Activated T-cell treated with anti-CD3 and anti-CD28 coated beads, Interleukin-2, amount 50 U/mL, for 1 hour (primary cell): ENCODE data around the gene CIRBP.

Source experiments
- DNase-seq: peaks from one replicate; pipeline ENCODE4 v3.0.0-alpha.2; 2020

CIRBP gene

DNA sequence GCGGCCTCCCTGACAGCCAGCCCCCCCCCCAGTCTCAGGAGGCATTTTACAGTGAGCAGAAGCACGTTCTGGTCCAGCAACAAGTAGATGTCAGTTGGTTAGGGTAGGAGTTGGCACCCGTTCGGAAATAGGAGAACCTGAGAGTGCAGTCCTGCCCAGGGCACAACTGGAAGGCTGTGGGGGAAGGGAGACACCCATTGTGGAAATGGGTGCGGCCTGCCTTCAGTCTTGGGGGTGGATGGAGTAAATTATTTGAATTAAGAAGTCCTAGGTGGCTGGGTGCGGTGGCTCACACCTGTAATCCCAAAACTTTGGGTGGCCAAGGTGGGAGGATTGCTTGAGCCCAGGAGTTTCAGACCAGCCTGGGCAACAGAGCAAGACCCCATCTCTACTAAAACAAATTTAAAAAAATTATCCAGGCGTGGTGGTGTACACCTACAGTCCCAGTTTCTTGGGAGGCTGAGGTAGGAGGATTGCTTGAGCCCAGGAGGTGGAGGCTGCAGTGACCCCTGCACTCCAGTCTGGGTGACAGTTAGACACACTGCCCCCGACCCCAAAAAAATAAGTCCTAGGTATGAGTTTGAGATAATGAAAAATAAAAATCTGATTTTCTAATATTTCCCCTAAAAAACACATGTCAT lies 1.2 kb downstream of the CIRBP start:
- DNase-seq: no peak

DNA sequence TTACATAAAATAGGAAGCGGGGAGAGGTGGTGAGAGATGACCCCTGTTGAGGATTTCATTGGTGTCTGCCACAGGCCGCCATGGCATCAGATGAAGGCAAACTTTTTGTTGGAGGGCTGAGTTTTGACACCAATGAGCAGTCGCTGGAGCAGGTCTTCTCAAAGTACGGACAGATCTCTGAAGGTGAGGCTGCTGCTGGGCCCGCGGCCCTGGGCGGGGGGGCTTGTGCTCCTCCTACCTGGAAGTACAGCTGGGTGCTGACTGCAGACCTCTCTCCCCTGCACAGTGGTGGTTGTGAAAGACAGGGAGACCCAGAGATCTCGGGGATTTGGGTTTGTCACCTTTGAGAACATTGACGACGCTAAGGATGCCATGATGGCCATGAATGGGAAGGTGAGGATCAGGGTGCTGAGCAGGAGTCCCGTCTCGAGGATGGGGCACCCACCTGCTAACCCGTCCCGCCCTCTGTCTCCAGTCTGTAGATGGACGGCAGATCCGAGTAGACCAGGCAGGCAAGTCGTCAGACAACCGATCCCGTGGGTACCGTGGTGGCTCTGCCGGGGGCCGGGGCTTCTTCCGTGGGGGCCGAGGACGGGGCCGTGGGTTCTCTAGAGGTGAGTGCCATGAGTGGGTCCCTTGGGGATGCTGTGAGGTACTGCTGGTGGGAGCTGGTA lies 1.9 kb downstream of the CIRBP start:
- no peak for DNase-seq

DNA sequence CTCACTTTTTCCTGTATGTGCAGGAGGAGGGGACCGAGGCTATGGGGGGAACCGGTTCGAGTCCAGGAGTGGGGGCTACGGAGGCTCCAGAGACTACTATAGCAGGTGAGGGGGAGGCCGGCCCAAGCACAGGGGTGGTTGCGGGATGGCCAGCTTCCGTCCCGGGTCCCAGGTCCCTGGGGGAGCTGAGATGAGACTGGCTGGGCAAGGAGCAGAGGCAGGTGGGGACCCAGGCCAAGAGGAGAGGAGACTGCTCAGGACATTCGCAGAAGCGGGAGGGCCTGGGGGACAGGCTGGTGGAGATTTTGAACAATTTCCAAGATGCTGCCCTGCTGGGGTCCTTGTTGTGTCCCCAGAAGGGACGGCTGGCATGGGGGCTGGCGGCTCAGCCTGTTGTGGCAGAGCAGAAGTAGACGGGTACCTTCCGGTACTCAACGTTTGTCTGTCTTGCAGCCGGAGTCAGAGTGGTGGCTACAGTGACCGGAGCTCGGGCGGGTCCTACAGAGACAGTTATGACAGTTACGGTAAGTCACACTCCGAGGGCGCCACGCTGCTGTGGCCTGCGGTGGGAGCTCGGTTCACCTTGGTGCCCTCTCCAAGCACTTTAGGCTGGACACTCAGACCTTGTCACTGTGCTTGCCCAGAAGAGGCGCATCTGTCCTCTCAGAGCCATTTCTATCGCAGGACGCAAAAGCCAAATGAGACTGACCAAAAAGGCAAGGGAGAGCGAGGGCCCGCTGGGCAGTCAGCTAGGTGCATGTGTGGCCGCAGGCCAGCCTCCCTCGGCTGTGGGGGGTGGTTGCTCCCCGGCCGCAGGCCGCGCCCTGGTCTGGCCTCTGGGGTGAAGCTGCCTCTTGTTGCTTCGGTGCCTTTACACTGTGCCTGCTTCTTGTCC lies 2.6 kb downstream of the CIRBP start:
- no peak for DNase-seq

DNA sequence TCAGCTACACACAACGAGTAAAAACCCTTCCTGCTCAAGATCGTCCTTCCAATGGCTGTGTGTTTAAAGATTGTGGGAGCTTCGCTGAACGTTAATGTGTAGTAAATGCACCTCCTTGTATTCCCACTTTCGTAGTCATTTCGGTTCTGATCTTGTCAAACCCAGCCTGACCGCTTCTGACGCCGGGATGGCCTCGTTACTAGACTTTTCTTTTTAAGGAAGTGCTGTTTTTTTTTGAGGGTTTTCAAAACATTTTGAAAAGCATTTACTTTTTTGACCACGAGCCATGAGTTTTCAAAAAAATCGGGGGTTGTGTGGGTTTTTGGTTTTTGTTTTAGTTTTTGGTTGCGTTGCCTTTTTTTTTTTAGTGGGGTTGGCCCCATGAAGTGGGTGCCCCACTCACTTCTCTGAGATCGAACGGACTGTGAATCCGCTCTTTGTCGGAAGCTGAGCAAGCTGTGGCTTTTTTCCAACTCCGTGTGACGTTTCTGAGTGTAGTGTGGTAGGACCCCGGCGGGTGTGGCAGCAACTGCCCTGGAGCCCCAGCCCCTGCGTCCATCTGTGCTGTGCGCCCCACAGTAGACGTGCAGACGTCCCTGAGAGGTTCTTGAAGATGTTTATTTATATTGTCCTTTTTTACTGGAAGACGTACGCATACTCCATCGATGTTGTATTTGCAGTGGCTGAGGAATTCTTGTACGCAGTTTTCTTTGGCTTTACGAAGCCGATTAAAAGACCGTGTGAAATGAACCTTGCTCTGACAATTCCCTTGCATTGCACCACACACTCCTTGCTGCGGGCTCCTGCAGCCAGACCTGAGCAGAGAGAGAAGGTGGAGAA lies 3.5 kb downstream of the CIRBP start:
- DNase-seq: no peak

DNA sequence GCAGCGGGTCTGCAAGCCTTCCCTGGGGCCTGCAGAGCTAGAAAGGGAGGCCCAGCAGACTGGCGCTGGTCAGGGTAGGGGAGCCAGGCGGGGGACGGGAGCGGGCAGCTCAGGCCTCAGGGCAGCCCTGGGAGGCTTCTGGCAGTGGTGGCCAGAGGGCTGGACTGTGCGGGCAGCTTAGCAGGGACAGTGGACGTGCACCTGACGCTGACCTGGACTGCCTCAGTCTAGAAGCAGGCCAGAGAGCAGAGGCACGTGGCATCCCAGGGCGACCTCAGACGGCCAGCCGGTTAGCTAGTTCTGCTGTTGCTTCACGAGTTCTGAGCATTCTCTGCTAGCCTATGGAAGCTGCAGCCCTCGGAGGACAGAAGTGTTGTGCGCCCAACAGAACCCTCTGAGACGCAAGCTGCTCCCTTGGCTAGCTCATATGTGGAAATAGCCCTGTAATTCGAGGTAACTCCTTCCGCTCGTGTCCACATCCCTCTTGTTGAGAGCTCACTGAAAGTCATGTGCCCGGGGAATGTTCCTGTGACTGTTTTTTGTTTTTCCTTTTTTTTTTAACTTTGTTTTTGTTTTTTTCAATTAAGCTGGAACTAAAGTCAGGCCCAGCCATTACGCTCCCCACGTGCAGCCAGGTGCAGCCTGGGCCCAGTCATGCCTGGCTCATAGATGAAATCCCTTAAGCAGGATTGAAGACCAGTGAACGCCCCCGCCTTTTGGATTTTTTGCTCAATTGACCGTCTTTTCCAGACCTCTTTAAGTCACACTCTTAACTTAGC lies 4.3 kb downstream of the CIRBP start:
- DNase-seq: no peak

DNA sequence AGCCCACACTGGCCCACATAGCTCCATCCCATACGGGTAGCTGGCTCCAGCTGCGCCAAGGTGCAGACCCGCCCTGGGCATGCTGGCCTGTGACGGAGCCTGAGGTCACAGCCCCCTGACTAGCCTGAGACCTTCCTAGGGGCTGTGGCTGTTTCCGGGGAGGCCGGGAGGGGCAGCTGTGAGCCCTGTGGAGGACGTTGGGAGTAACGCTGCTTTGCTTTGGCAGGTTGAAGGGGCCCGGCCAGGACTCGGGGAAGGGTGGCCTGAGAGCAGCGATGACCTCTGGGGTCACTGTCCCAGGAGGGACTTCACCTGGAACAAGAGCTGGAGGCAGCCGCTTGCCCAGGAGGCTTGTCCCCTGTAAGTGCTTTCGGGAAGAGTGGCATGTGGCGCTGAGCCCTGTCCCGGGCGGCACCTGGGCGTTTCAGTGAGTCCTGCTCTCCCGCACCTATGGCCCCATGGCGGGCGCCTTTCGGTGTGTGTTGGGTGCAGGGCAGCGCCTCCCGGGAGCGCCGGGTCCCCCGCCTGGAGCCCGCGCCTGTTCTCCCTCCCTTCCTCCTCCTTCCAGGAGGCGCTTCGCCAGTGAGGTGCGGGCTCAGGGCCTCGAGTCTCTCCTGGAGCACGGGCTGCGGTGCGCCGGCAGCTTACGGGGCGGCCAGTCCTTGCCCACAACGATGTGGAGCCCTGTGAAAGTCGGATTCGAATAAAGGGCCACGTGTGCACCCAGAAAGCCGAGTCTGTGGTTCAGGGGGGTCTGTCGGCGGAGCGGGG lies 5.1 kb downstream of the CIRBP start:
- DNase-seq: no peak

DNA sequence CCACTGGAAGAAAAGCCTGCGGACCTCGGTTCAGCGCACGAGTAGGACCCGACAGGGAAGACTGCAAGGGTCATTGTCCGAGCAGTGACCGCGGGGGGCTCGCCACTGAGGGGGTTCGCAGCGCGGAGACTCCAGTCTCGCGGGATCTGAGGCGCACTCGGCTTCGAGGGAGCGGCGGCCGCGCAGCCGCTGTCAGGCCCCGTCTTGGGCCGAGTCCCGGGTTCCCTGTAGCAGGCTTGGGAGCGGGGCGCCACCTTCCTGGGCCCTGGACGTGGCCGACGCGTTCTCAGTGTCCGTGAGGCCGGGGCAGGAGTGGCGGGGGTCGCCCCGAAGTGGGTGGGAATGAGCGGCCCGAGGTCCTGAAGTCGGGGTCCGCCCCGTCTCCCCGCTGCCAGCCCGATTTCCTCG lies 5.7 kb downstream of the CIRBP start:
- no peak for DNase-seq

DNA sequence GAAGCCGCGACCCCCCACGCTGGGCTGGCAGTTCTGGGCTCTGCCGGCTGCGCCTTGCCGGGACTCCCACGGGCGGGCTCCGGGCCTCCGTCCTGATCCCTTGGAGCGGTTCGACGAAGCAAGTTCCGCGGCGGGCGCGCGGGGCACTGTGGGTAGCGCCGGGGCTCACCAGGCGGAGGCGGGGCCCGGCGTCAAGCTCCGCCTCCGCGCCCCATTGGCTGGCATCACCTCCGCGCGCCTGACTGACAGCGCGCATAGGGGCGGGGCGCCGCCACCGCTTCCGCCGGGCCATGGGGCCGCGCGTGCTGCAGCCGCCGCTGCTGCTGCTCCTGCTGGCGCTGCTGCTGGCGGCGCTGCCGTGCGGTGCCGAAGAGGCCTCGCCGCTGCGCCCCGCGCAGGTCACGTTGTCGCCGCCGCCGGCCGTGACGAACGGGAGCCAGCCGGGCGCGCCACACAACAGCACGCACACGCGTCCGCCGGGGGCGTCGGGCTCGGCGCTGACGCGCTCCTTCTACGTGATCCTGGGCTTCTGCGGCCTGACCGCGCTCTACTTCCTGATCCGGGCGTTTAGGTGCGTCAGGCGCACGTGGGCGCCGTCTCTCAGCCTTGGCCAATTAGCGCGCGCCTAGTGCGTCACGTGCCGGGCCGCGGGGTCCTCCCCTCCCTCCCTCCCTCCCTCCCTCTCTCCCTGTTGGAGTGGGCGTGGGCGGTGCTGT lies 6.3 kb downstream of the CIRBP start, which contains the start of gene FAM174C:
Gene FAM174C (plus strand): TSS at position 271 of the 716 bp plus-strand sequence. CDS start 20 bp downstream, at position 291.
- peak; percentile 94 for DNase-seq

DNA sequence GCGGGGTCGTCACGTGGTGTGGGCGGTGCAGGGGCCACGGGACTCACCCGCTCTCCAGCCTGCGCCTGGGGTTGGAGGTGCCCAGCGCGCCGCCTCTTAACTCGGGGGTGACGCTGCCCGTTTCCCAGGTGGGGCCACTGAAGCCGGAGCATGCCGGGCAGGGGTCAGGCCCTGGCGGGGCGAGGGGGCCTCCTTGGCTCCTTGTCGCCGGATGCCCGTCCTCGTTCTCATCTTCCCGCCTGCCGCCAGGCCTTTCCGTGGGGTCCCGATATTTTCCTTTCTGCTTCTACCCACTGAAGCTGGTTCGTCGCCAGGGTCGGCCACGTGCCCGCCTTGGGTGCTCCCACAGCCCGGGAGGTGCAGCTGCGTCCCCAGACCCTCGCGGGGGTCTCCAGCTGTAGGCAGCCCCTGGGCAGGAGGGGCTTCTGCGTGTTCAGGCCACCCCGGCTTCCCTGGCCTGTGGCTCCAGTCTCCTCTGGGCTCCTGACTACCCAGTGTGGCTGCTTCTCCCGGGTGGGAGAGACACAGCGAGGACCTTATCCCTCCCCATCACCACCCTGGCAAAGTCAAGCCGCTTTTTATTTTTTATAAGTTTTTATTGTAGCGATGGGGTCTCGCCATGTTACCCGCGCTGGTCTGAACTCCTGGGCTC lies 7.0 kb downstream of the CIRBP start:
- no peak for DNase-seq

DNA sequence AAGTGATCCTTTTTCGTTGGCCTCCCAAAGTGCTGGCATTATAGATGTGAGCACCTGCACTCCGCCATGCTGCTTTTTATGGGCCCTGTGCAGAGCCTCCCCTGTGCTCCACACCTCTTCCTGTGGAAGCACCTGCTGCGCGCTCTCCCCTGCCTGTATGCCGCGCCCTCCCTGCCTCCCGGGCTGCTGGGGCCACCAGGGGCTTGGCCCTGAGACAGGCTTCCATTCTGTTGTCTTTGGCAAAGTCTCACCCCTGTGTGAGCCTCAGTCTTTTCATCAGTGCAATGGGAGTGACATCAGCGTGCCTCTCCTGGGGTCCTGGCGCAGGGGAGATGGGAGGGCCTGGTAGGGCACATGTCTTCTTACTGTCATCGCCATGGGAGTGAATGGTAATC lies 7.5 kb downstream of the CIRBP start:
- DNase-seq: no peak

DNA sequence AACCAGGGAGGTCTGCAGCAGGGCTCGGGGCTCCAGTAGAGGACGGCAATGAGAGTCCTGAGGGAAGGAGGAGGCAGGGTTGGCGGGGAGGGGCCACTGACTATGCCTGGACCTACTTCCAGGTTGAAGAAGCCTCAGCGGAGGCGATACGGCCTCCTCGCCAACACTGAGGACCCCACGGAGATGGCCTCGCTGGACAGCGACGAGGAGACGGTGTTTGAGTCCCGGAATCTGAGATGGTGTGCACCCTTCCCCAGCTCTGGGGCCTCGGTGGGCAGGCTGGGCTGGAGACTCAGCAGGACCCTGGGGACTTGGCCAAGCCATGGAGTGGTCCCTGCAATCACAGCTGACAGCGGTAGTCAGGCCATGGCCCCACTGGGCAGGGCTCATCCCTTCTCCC lies 7.9 kb downstream of the CIRBP start:
- no peak for DNase-seq

DNA sequence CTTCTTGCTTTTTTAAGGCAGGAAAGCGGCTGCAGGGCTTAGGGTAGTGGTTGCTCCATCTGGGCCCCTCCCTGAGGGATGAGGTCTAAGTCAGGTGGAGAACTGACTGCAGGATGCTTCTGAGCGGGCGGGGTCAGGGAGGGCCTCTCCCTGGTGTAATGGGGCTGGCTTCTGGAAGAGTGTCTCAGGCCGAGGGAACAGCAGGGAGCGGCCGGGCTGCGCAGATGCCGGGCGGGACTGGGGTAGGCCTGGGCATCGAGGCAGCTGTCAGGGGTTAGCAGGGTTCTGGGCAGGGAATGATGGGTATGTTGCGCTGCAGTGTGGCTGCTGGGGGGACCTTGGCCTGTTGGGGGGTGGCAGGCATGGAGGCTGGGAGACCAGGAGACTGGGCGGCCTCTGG lies 8.9 kb downstream of the CIRBP start:
- DNase-seq: no peak

DNA sequence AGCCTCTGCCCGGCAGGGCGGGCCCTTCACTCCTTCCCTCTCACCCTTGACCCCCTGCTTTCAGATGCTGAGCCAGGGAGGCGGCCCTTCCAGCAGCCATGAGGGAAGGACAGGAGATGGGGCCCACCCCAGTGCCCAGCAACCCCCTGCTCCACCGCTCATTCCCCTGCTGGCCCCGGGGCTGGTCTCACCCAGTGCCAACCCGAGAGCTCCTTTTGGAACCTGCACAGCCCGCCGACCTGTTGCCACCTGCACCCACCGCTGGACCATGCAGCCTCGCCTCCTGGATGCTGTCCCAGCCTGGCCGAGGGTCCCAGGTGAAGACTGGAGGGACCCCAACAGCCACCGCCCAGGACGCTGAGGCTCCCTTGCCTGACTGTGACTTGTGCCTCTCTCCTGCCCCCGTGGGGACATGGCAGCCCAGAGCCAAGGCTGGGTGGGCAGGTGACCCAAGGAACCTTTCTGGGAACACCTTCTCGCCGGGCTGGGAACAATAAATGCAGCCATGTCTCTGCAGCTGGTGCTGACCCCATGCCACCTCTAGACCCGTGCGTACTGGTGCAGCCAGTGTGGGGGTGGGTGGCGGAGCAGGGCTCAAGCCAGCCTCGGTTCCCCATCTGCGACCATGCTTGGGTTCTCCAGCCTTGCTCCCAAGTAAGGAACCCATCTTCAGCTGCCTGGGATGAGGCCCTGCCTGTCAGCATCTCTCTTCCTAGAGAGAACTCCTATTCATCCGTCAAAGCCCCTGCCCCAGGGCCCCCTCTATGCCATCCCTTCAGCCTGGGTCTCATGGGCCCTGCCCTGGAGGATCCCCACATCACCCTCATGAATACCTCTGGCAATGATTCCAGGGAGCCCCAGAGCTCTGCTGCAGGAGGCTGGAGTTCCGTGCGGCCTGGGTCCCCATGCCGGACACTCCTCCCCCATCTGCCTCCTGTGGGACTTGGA lies 9.9 kb downstream of the CIRBP start:
- no peak for DNase-seq

DNA sequence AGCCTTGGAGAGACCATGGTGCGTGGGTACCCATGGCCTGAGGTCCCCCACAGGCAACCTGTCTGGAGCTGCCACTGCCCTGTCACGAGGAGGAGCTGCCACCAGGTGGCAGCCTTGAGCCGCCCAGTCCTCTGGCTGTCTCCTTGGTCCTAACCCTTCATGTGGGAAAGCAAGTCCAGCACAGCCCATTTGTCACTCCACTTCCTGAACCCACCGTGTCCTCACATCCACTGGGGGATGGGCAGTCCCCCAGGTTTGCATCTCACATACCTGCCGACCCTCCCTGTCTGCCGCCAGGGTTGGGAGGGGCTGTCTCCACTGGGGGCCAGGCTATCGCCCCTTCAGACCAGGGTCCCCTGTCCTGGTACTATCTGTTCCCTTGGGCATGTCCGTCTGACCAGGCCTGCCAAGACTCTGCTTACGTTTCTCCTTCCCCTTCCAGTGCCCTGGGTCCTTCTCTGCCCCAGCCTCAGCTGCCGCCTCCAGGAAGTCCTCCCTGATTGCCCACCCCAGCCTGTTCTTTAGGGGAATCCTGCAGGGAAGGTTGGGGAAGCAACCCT lies 10.7 kb downstream of the CIRBP start:
- peak; percentile 82 for DNase-seq

DNA sequence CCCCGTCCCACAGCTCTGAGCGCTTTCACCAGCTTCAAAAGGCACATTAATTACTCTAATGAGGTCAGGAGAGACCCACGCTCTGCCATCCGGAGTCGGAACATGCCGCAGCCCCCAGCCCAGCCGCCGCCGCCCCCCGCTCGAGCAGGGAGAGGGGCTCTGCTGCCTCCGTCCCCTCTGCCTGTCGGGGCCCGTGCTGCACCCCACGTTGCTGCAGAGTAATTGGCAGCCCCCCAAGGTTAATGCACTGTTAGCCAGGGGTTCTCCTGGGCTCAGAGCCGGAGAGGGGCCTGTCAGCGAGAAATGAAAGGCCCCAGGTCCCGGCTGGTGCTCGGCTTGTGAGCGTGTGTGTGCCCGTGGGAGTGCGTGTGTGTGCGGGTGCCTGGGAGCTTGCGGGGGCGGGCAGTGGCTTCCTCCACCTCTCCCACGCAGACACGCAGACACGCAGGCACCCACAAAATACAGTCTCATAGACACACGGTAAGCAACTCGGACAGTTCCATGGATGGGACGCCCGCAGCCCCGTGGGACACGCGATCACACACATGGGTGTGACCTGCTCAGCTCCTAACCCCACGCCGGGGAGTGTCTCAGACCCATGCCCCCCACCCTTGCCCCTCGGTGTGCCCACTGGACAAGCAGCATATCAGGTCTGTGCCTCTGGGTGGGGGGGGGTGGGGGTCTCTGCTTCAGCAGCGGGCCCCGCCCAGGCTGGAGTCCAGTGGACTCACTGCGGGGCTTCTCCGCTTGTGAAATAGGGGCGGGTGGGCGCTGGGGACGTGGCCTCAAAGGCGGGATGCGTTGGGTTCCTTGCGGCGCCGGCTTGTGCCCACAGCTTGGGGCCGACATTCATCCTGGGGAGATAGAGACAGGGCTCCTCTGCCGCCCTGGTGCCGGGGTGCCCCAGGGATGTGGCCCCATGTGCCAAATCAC lies 11.8 kb downstream of the CIRBP start:
- no peak for DNase-seq

DNA sequence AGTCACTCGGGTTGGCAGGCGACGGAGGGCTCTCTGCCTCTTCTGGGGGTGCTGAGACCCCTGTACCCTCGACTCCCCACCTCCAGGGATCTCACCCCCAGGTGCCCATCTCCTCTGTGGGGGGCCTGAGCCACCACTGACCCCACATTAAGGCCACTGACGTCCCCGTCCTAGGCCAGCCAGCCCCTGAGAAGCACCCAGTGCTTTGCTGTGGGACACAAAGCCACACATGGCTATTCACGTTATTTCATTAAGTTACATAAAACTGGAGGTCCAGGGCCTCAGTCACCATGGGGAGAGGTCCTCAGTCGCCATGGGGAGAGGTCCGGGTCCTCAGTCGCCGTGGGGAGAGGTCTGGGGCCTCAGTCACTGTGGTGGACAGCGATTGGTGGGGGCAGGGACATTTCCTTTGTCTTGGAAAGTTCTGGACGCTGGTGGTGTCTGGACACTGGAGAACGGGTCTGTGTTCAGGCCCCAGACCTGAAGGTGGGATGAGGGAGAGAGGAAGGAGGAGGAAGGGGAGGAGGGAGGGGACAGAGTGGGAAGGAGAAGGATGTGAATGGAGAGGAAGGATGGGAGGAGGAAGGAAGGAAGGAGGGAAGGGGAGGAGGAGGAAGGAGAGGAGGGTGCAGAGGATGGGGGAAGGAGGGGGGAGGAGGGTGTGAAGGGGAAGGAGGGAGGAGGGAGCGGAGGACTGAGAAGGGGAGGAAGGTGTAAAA lies 12.6 kb downstream of the CIRBP start:
- DNase-seq: no peak
